ENCODE data around the gene EP300. TPM values are rescaled to one million over a fixed set of nuclear protein-coding genes. Genes with fewer than 3 reads are reported as not detected.

The EP300 gene
- total and polyA plus RNA-seq, 2 of the 8 experiments (the other 6 are each of a cell fraction or from before 2014, with no cell fraction given) = 39.5 to 109 TPM

- no peak overlapping the region for H3K18ac ChIP-seq (ENCODE audit: extremely low read depth, low read length)
- no peak overlapping the region for H2BK20ac ChIP-seq (ENCODE audit: low read length)
- H3K56ac ChIP-seq (replicated peaks; ENCODE audit: insufficient read length, low read depth, low read length) = no peak overlapping the region
- no peak overlapping the region for H2BK120ac ChIP-seq (replicated peaks; ENCODE audit: low read depth, low read length)
- no peak overlapping the region for H2BK15ac ChIP-seq (ENCODE audit: low read length)
- H3K4me1 ChIP-seq (replicated peaks in 1 of 4; ENCODE audit: control insufficient read depth in 3 of 4, insufficient read depth in 4 of 4, low read length in 3 of 4) = no peaks in the 10 kb centered on the region
- 87% methylated on average over 9 of the region's 9 CpGs; no CpG with 5 or more reads in 1 of the 2 experiments for WGBS, 2 experiments (ENCODE audit: extremely low coverage in 1 of 2, insufficient coverage in 1 of 2, insufficient read length in 1 of 2, insufficient replicate concordance in 2 of 2, low coverage in 1 of 2, low lambda C conversion rate in 2 of 2, missing lambda C conversion rate in 1 of 2)
- no peak overlapping the region for H4K91ac ChIP-seq (replicated peaks; ENCODE audit: insufficient read length, low read length)
- H3K14ac ChIP-seq (ENCODE audit: insufficient read length) = no peak overlapping the region
- no peak overlapping the region for H3K27ac ChIP-seq (ENCODE audit: low read depth, low read length)
- ChIA-PET POLR2A (ENCODE audit: partially characterized antibody) (interaction anchor here (0.6 to 1.0 kb wide), 3 partner anchors 18 to 68 kb away, joined by 3 read pairs; no protein-coding TSS in a partner anchor), CTCF (ENCODE audit: partially characterized antibody) (no interaction called here)
- H3K4me3 ChIP-seq (ENCODE audit: extremely low read depth in 1 of 4, insufficient read depth in 2 of 4, low read depth in 3 of 4, low read length in 4 of 4) = no peak overlapping the region
- no peaks in the 10 kb centered on the region for H3K23me2 ChIP-seq (ENCODE audit: low read depth, low read length)
- H2AK5ac ChIP-seq (ENCODE audit: low read depth, low read length) = no peak overlapping the region
- no peak overlapping the region for H2BK12ac ChIP-seq (ENCODE audit: low read depth, low read length)
- peaks cover 14% of the 10 kb centered on the region for H3K79me1 ChIP-seq (ENCODE audit: low read depth, low read length)
- H4K20me1 ChIP-seq (replicated peaks in 1 of 2; ENCODE audit: control insufficient read depth in 1 of 2, insufficient read depth in 2 of 2, low read length in 2 of 2) = peaks cover 11 to 27% of the 10 kb centered on the region in 2 experiments
- H3K4ac ChIP-seq (replicated peaks; ENCODE audit: insufficient read length, low read depth, low read length) = no peak overlapping the region
- H3K27me3 ChIP-seq (replicated peaks in 1 of 4; ENCODE audit: control insufficient read depth in 3 of 4, extremely low read depth in 1 of 4, insufficient read depth in 3 of 4, low read length in 3 of 4) = no peaks in the 10 kb centered on the region
- H2BK5ac ChIP-seq (ENCODE audit: low read depth, low read length) = no peak overlapping the region
- DNase-seq (ENCODE audit: low read depth in 1 of 2, low spot score in 2 of 2) (no peak), FAIRE-seq (no peak)
- no peak overlapping the region for H3K9ac ChIP-seq (replicated peaks in 1 of 4; ENCODE audit: extremely low read depth in 1 of 4, low read depth in 3 of 4, low read length in 3 of 4)
- no peak overlapping the region for H3K23ac ChIP-seq (ENCODE audit: insufficient read length)
- H2AFZ ChIP-seq (ENCODE audit: low read length) = no peak overlapping the region
- peaks cover 10 to 55% (median 28%) of the 10 kb centered on the region in 4 experiments for H3K36me3 ChIP-seq (ENCODE audit: control insufficient read depth in 2 of 4, insufficient read depth in 4 of 4, low read length in 3 of 4)
- TF ChIP-seq POLR2A (IDR thresholded peaks at IDR 0.05; ENCODE audit: control extremely low read depth in 1 of 2, low read depth in 2 of 2, low read length in 2 of 2) = 0 out of 3 replicates have a peak, but pooled peaks of 1 of the 2 experiments have one; percentile 28
- TF ChIP-seq SIX5 (IDR thresholded peaks at IDR 0.05; ENCODE audit: low read depth, low read length) = no peak
- peaks cover 19 to 97% of the 10 kb centered on the region in 2 experiments for H3K79me2 ChIP-seq (ENCODE audit: control insufficient read depth in 1 of 2, insufficient read depth in 2 of 2, low read length in 2 of 2)
- no peak overlapping the region for H4K5ac ChIP-seq (ENCODE audit: insufficient read length, low read depth, low read length)
- no peaks in the 10 kb centered on the region for H3K9me3 ChIP-seq (ENCODE audit: insufficient read depth in 2 of 2, low read depth in 1 of 2, low read length in 1 of 2)
- H3K4me2 ChIP-seq (ENCODE audit: insufficient read depth in 1 of 2, low read depth in 2 of 2, low read length in 2 of 2) = no peak overlapping the region
- no peak overlapping the region; the same call in 1 of the 2 replicates for H4K8ac ChIP-seq (ENCODE audit: extremely low read depth, insufficient read depth, low read length)
These were observed 25.0 kb downstream of the EP300 start for GRCh38 chr22:41117127-41117965.
